GM19043 (cell line): ENCODE data around the gene ADAMTS12.

ENCODE experiments used
- ATAC-seq: cut with Tn5 transposase; IDR thresholded peaks from one replicate; pipeline ENCODE4 v1.9.1; 2021; ENCODE audit warnings: low read depth; ENCODE audit not compliant: unreplicated experiment

Gene ADAMTS12

DNA sequence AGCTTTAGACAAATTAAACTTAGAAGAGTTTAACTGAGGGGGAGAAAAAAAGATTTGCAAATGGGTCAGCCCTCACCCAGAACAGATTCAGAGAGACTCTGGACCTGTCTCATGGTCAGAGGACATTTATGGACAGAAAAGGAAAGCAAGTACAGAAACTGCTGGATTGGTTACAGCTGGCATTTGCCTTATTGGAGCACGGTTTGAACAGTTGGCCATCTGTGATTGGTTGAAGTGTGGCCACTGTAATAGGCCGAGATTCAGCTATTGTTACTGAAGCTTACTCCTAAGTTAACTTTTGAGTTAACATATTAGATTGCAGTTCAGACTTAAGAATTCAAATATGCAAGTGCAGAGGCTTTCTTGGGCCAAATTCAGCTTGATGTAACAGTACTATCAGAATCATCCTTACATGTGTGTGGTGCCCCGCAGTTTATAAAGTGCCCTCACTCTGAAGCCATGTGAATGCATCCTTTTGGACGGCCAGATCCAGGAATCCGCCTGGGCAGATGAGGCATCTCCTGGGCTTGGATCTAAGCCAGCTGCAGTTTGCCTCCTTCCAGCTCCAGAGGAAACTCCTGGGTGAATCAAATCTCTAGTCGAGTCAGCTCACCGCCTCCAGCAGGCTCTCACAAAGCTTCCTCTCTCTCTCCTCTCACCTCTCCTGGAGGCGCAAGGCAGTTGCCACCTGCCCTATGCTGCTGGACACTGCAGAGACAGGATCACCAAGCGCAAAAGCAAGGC is 165.2 kb downstream of the ADAMTS12 start:
- no peak for ATAC-seq

- ATAC-seq = no peak
Observed at GRCh38 chr5:33725806-33726205, 166.0 kb downstream of the ADAMTS12 start.

GRCh38 chr5:33721491-33722200 is 170.1 kb downstream of the ADAMTS12 start:
- ATAC-seq = no peak

DNA sequence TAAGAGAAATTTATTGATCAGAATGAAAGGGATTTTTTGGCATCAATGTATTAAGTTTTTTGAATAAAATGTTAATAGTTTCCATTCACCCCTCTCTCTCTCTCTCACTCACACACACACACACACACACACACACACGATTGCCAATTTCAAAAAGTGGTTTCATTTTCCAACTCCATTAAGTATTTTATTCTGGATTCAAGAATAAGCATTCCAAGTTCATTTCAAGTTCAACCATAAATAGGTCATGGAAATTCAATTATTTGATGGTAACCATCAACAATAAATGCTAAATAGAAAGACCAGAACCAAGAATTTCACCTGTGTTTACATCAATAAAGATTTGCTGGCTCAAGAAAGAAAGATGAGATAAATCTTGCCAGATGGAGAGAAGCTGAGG is 171.6 kb downstream of the ADAMTS12 start:
- ATAC-seq = no peak

DNA sequence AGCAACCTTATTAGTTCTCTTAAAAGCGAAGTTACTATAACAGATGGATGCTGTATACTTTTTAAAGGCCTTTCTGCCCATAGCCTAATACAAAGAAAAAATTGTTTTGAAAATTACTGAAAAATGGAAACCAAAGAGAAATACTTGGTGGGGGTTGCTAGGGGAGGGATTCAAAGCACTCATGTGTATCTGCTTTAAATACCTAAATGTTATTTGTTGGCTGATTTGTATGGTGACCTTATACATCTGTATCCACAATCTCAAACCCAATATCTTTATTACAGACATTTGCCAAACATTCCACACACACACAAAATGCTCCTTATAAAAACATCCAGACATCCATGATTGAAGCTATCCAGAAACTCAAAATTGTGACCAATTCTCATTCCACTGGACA is 172.0 kb downstream of the ADAMTS12 start:
- ATAC-seq = no peak

GRCh38 chr5:33715661-33716060 is 176.1 kb downstream of the ADAMTS12 start:
- no peak for ATAC-seq

- ATAC-seq = no peak
Observed at GRCh38 chr5:33713136-33713765, 178.5 kb downstream of the ADAMTS12 start.

GRCh38 chr5:33712664-33713063 is 179.1 kb downstream of the ADAMTS12 start:
- no peak for ATAC-seq

GRCh38 chr5:33711094-33711679 is 180.6 kb downstream of the ADAMTS12 start:
- no peak for ATAC-seq

DNA sequence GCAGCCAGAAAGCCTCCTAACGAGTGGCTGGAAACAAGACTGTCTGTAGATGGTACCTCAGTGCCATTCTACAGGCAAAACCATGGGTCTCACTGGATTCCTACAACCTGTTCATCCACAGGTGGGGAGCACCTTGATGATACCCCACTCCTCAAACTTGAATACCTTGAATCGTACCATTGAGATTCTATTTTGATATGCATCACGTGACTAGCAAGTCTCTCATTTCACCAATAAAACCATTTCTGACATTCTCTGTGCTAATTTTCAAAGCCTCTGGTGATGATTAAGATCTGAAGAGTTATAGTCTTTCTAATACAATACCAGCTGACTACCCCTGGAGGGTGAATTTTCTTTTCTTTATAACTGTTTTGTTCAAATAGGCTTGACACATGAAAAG is 188.9 kb downstream of the ADAMTS12 start:
- ATAC-seq = no peak

DNA sequence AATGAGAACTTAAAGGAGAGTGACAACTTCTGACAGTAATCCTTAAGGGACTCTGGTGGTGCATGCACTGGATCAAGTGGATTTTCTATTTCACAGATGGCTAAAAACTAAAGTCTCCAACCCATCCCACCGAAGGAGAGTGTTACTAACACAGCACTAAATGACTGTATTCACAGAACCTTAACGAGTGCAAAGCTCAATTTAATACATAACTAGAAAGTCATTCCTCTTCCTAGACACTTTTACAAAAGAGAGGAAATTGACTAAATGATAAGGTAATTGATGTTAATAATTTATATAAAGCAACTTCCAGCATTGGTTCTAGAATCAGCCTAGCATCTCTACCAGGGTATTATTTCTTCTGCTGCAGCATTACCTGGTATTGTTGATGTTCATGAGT is 189.8 kb downstream of the ADAMTS12 start:
- ATAC-seq = no peak

DNA sequence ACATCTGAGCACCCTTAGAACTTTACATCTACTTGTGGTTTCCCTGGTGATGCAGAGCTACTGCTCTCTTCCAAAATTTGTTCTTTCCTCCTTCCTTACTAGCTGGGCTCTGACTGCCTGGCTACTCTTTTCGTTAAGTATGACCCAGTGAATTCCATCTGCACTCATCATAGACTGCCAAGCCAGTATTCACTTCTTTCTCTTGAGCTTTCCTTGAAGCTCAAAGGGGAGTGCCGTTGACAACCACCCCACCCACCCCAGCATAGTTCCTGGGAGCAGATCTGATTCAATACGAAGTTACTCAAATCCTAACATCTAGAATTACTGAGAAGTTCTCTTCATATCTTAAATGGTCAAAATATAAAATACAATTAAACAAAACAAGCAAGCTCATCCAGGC is 190.5 kb downstream of the ADAMTS12 start:
- no peak for ATAC-seq

GRCh38 chr5:33696411-33696810 is 195.4 kb downstream of the ADAMTS12 start:
- no peak for ATAC-seq

- ATAC-seq = no peak
Observed at GRCh38 chr5:33692980-33693379, 198.8 kb downstream of the ADAMTS12 start.

DNA sequence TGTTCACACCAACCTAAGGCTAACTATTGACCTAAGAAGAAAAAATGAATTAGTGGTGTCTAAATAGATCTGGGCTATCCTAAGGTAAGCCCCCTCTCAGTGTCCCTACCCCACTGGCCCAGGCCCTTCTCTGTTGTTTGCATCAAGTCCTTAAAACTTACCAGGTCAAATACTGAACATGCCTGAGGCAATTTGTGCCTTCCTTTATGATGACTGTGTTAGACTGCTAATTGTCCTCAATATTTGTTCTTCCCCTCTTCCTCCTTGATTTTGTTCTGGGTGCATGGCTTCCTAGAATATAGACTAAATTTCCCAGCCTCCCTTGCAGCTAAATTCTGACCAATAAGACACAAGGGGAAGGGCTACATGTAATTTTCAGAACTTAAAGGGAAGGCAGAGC is 199.9 kb downstream of the ADAMTS12 start:
- ATAC-seq = no peak

- no peak for ATAC-seq
Observed at GRCh38 chr5:33690374-33691135, 201.2 kb downstream of the ADAMTS12 start.

GRCh38 chr5:33688526-33688925 is 203.3 kb downstream of the ADAMTS12 start:
- no peak for ATAC-seq

DNA sequence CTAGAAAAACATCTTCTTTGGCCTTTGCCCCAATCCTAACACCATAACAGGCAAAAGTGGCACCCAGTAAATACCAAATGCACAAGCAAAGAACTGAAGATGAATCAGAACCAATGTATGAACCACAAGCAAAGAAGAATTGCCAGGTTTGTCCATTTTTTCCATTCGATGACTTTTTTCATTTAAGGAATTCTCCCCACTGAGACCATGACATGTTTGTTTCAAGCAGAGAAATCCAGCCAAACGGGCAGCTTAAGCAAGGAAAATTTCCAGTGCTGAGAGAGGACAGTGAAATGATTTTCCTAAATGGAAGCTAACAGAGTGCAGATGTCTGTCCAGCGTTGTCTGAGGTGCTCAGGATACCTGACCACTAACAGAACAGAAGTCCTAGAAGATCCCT is 203.7 kb downstream of the ADAMTS12 start:
- no peak for ATAC-seq

GRCh38 chr5:33685873-33686755 is 205.7 kb downstream of the ADAMTS12 start:
- ATAC-seq = no peak
